ENCODE results near the gene NKX2-1.

GRCh38 chr14:36519431-36520321 is at the start of gene NKX2-1:
- TF ChIP-seq CTCF (IDR thresholded peaks at IDR 0.05) (no peak), RFX5 (IDR thresholded peaks at IDR 0.05; ENCODE audit: low read length) (no peak), USF1 (IDR thresholded peaks at IDR 0.05; ENCODE audit: borderline replicate concordance, low read depth) (no peak), TCF12 (IDR thresholded peaks at IDR 0.05) (no peak), REST (IDR thresholded peaks at IDR 0.05; ENCODE audit: low read depth, low read length) (no peak), TEAD4 (IDR thresholded peaks at IDR 0.05; ENCODE audit: borderline replicate concordance, insufficient read depth) (no peak), RAD21 (IDR thresholded peaks at IDR 0.05; ENCODE audit: low read length) (no peak), NRF1 (IDR thresholded peaks at IDR 0.05; ENCODE audit: low read depth, low read length) (no peak), TAF1 (IDR thresholded peaks at IDR 0.05; ENCODE audit: borderline replicate concordance, low read depth, low read length) (no peak), USF2 (IDR thresholded peaks at IDR 0.05; ENCODE audit: borderline replicate concordance, low read depth, low read length) (no peak), MAX (IDR thresholded peaks at IDR 0.05; ENCODE audit: low read depth) (no peak), POLR2AphosphoS5 (IDR thresholded peaks at IDR 0.05; ENCODE audit: low read depth, low read length) (no peak)

Measured in SK-N-SH (cell line).